ENCODE data around the gene SCYGR5.

The SCYGR5 gene

GRCh38 chr2:227713291-227713690 is 46.7 kb downstream of the SCYGR5 start:
- H3K9ac ChIP-seq (ENCODE audit: low read length): no peak overlapping the region
- H3K27me3 ChIP-seq (ENCODE audit: control insufficient read depth, insufficient read depth, low read length): peaks cover 6% of the 10 kb centered on the region; the same call in 1 of the 2 replicates
- H3K4me1 ChIP-seq (ENCODE audit: control insufficient read depth, insufficient read depth, low read length): peaks cover 16% of the 10 kb centered on the region
- no peak overlapping the region for H3K4me3 ChIP-seq (ENCODE audit: low read depth, low read length)
- H3K36me3 ChIP-seq (ENCODE audit: control insufficient read depth, insufficient read depth, low read length): no peaks in the 10 kb centered on the region
- no peak overlapping the region for H3K27ac ChIP-seq (ENCODE audit: low read depth, low read length)
- peaks cover 4% of the 10 kb centered on the region for H3K9me3 ChIP-seq (ENCODE audit: control insufficient read depth, insufficient read depth, low read depth, low read length)

- Histone ChIP-seq H3K4me1 (ENCODE audit: control insufficient read depth, insufficient read depth, low read length) (peaks cover 16% of the 10 kb centered on the region), H3K9me3 (ENCODE audit: control insufficient read depth, insufficient read depth, low read depth, low read length) (no peaks in the 10 kb centered on the region), H3K27ac (ENCODE audit: low read depth, low read length) (no peak overlapping the region), H3K27me3 (ENCODE audit: control insufficient read depth, insufficient read depth, low read length) (peaks cover 6% of the 10 kb centered on the region; the same call in 1 of the 2 replicates), H3K9ac (ENCODE audit: low read length) (no peak overlapping the region), H3K4me3 (ENCODE audit: low read depth, low read length) (no peak overlapping the region), H3K36me3 (ENCODE audit: control insufficient read depth, insufficient read depth, low read length) (no peaks in the 10 kb centered on the region)
These were observed 49.9 kb downstream of the SCYGR5 start for GRCh38 chr2:227716501-227716900.

All from HUES6 (cell line).